B cell (primary cell): Measurements from ENCODE around the gene RPL23. TPM values are rescaled to one million over a fixed set of nuclear protein-coding genes. Genes with fewer than 3 reads are reported as not detected.

ENCODE experiments used
- ATAC-seq: fragments of 200-7000 bp; cut with Tn5 transposase; one replicate; pipeline ENCODE4 v1.10.0; 2021; ENCODE audit warnings: low read depth, mild to moderate bottlenecking, moderate number of reproducible peaks, moderate library complexity
- CTCF ChIA-PET: fragments of 350-600 bp; sonication (Branson Sonifier 250); formaldehyde crosslinking; loops from one replicate; lab custom pipeline; 2021; ENCODE audit warnings: antibody characterized with exemption, inconsistent platforms; lab: Charles Lee
- POLR2A ChIA-PET: fragments of 350-600 bp; sonication (Branson Sonifier 250); formaldehyde crosslinking; loops from one replicate; lab custom pipeline; 2021; ENCODE audit warnings: antibody characterized with exemption; lab: Charles Lee
- DNase-seq: peaks from one replicate; pipeline ENCODE4 v3.0.0; 2013
- H2AFZ ChIP-seq: 2 replicates; pipeline ENCODE4 v1.6.1; 2012; ENCODE audit warnings: mild to moderate bottlenecking, low read depth, low read length; ENCODE audit not compliant: insufficient read depth, poor library complexity, severe bottlenecking
- H3K27ac ChIP-seq, 2 donors: 1 replicate in 1 of 2; 2 replicates in 1 of 2; pipeline ENCODE4 v1.5.1; 2012 to 2013; ENCODE audit warnings: low read length in 2 of 2, mild to moderate bottlenecking in 2 of 2, moderate library complexity in 1 of 2
- H3K27me3 ChIP-seq, 4 experiments: fragments of 200-600 bp in 1 of 4; sonication (generic) in 1 of 4; replicated peaks in 1 of 4; 1 replicate in 2 of 4; 2 replicates in 2 of 4; pipeline versions ENCODE4 v1.6.1 to v1.7.0; 2013 to 2016; ENCODE audit warnings: low read length in 3 of 4, mild to moderate bottlenecking in 2 of 4, mixed read lengths in 1 of 4, moderate library complexity in 1 of 4; ENCODE audit not compliant: insufficient read depth in 4 of 4, control insufficient read depth in 3 of 4; ENCODE audit errors: control extremely low read depth in 1 of 4
- H3K36me3 ChIP-seq, 2 experiments: replicated peaks in 1 of 2; 1 replicate in 1 of 2; 2 replicates in 1 of 2; pipeline versions ENCODE4 v1.6.1 to v1.7.1; 2013; ENCODE audit warnings: low read length in 1 of 2; ENCODE audit not compliant: insufficient read depth in 2 of 2, control insufficient read depth in 1 of 2; ENCODE audit errors: control extremely low read depth in 1 of 2, extremely low read depth in 1 of 2
- H3K4me1 ChIP-seq, 2 donors: fragments of 200-600 bp in 1 of 2; sonication (generic) in 1 of 2; 1 replicate in 1 of 2; 2 replicates in 1 of 2; pipeline versions ENCODE4 v1.5.1 to v1.6.1; 2013 to 2017; ENCODE audit warnings: low read length in 2 of 2; ENCODE audit not compliant: control insufficient read depth in 2 of 2, insufficient read depth in 2 of 2
- H3K4me2 ChIP-seq: replicated peaks from 2 replicates; pipeline ENCODE3; 2012; ENCODE audit warnings: mild to moderate bottlenecking, low read depth, low read length; ENCODE audit not compliant: poor library complexity, severe bottlenecking
- H3K4me3 ChIP-seq, 5 experiments: fragments of 200-600 bp in 1 of 5; sonication (generic) in 1 of 5; 1 replicate in 3 of 5; 2 replicates in 2 of 5; pipeline versions ENCODE4 v1.5.1 to v1.7.0; 2011 to 2016; ENCODE audit warnings: low read length in 4 of 5, mild to moderate bottlenecking in 4 of 5, low read depth in 2 of 5, control low read depth in 1 of 5, moderate library complexity in 1 of 5; ENCODE audit not compliant: insufficient read depth in 1 of 5; ENCODE audit errors: control extremely low read depth in 1 of 5, extremely low read depth in 1 of 5
- H3K79me2 ChIP-seq: fragments of 200-600 bp; sonication (generic); one replicate; pipeline ENCODE4 v1.6.0; 2016; ENCODE audit warnings: low read length; ENCODE audit not compliant: control insufficient read depth, insufficient read depth
- H3K9ac ChIP-seq: fragments of 200-600 bp; sonication (generic); 2 replicates; pipeline ENCODE4 v1.6.1; 2017; ENCODE audit warnings: mild to moderate bottlenecking, low read length, moderate library complexity
- H3K9me3 ChIP-seq, 3 donors: one replicate each; pipeline versions ENCODE4 v1.6.1 to v1.7.1; 2013; ENCODE audit warnings: low read length in 2 of 3; ENCODE audit not compliant: control insufficient read depth in 2 of 3, insufficient read depth in 1 of 3; ENCODE audit errors: control extremely low read depth in 1 of 3
- H4K20me1 ChIP-seq: 2 replicates; pipeline ENCODE4 v1.6.0; 2012; ENCODE audit warnings: mild to moderate bottlenecking, low read length; ENCODE audit not compliant: insufficient read depth, control insufficient read depth, poor library complexity, severe bottlenecking
- H3K27ac Mint-ChIP-seq: one replicate; pipeline ENCODE4 v1.8.0; 2021; ENCODE audit warnings: mixed read lengths
- H3K27me3 Mint-ChIP-seq: one replicate; pipeline ENCODE4 v1.8.0; 2021; ENCODE audit warnings: mixed read lengths
- H3K4me1 Mint-ChIP-seq: one replicate; pipeline ENCODE4 v1.8.0; 2021; ENCODE audit warnings: mixed read lengths
- H3K4me3 Mint-ChIP-seq: one replicate; pipeline ENCODE4 v1.8.0; 2021; ENCODE audit warnings: mixed read lengths
- H3K9me3 Mint-ChIP-seq: one replicate; pipeline ENCODE4 v1.8.0; 2022; ENCODE audit warnings: mixed read lengths; ENCODE audit not compliant: insufficient read depth
- CTCF ChIP-seq: fragments of 200-600 bp; IDR thresholded peaks from one replicate; pipeline ENCODE4 v1.8.0; 2022; ENCODE audit warnings: antibody characterized with exemption, mild to moderate bottlenecking
- EZH2 ChIP-seq: IDR thresholded peaks from 2 replicates; pipeline ENCODE4 v1.6.1; 2012; ENCODE audit warnings: borderline replicate concordance, low read depth, mild to moderate bottlenecking, moderate library complexity, low read length; ENCODE audit not compliant: insufficient read depth, poor library complexity, severe bottlenecking
- WGBS: methylation state at CpG from one replicate; pipeline ENCODE4 v1.1.5; 2013; ENCODE audit warnings: missing lambda C conversion rate; ENCODE audit not compliant: insufficient coverage; 5-methylcytosine and 5-hydroxymethylcytosine counted together
- intact Hi-C: fragments of 100-400 bp; cut with micrococcal nuclease; formaldehyde crosslinking; loops from one replicate; pipeline ENCODE4 v1.10.0; 2022
- polyA plus RNA-seq: library from polyadenylated mRNA; depleted of rRNA; stranded (reverse); fragments of >200 nt; gene quantifications from 2 replicates; pipeline ENCODE4 v1.2.3, GENCODE V29; 2012
- total RNA-seq, 2 donors: library from RNA; stranded (reverse); fragments of 120-200 nt in 1 of 2; gene quantifications; 1 replicate in 1 of 2; 2 replicates in 1 of 2; pipeline versions ENCODE4 v1.2.3 to v1.2.4, GENCODE V29; 2013 to 2022

RPL23 gene
- total and polyA plus RNA-seq, 2 donors (not counting 1 experiment from before 2014, with no cell fraction given) = 1,753 to 2,282 TPM

DNA sequence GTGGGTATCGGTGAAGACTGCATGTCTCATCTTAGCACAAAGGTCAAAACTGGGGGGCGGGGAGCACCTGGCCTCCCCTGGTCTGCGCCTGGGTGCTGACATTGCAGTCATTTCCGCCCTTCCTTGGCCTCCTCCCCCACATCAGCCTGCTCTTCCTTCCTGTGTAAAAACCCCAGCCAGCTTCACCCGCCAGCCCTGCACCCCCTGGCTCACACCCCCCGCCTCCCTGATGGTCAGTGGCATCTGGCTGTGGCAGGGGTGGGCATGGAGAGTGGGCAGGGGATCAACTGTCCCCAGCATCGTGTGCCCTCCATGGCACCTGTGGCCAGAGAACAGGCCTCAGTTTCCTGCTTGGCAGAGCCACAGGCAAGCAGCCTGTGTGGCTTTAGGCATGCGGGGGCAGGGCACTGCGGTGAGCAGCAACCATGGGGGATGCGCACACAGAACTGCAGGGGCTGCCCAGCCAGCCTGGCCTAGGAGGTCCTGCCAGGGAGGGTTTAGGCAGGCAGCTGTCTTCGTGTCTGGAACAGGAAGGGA lies 45.4 kb upstream of the RPL23 start:
- H3K4me1 Mint-ChIP-seq = peaks cover 30% of the 10 kb centered on the region
- TF ChIP-seq EZH2 (no peak), CTCF (no peak)
- no peaks in the 10 kb centered on the region for H3K27me3 ChIP-seq
- H3K79me2 ChIP-seq = peaks cover 98% of the 10 kb centered on the region
- 0% methylated on average over 10 of the region's 11 CpGs for WGBS
- H3K4me1 ChIP-seq = peaks cover 29 to 45% of the 10 kb centered on the region in 2 donors
- H3K27ac ChIP-seq = peak overlapping the region; percentile 90 to 96
- H4K20me1 ChIP-seq = peaks cover 7% of the 10 kb centered on the region
- peak; percentile 85 for DNase-seq
- peak overlapping the region; percentile 89 for H3K4me2 ChIP-seq
- H3K27me3 Mint-ChIP-seq = no peaks in the 10 kb centered on the region
- peak overlapping the region; percentile 91 for H3K4me3 Mint-ChIP-seq
- POLR2A ChIA-PET = interaction anchor here (0.6 to 3.9 kb wide), 6 partner anchors 14 to 301 kb away, joined by 3 to 27 read pairs (median 6); partner anchors contain the start of genes CWC25 and LASP1
- H3K9me3 Mint-ChIP-seq = no peaks in the 10 kb centered on the region
- peak overlapping the region; percentile 23 to 55 (median 36) for H3K4me3 ChIP-seq
- CTCF ChIA-PET = interaction anchor here (0.7 to 2.7 kb wide), 8 partner anchors 11 to 310 kb away, joined by 3 to 11 read pairs (median 5); partner anchors contain the start of genes LASP1 and RPL23
- peak overlapping the region; percentile 99 for H3K27ac Mint-ChIP-seq
- H2AFZ ChIP-seq = peak overlapping the region; percentile 77
- peak overlapping the region; percentile 57 for H3K9ac ChIP-seq
- intact Hi-C loops = loop anchor here (1.0 to 2.0 kb wide), 4 partner anchors 30 to 147 kb away; partner anchors contain the start of genes CWC25, FBXO47 and PSMB3
- peaks cover 0 to 5% (median 0%) of the 10 kb centered on the region in 3 donors for H3K9me3 ChIP-seq
- peak; percentile 92 for ATAC-seq
- H3K36me3 ChIP-seq = peaks cover 5 to 68% of the 10 kb centered on the region in 2 experiments

DNA sequence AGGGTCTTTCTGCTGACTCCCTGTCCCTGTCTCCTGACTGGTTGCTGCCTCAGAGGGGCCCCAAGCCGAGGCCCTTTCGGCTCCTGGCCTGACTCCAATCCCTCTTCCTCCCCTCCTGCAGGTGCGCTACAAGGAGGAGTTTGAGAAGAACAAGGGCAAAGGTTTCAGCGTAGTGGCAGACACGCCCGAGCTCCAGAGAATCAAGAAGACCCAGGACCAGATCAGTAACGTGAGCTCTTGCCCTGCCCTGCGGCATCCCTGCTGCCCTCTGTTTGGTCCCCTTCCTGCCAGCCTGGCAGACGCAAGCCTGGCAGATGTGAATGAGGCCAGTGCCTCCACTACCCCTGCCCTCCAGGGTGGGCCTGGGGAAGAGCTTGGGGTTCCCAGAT lies 44.8 kb upstream of the RPL23 start:
- Histone ChIP-seq H4K20me1 (peaks cover 8% of the 10 kb centered on the region), H3K27me3 (no peaks in the 10 kb centered on the region), H3K27ac (peak overlapping the region; percentile 90 to 96), H3K4me1 (peaks cover 29 to 48% of the 10 kb centered on the region in 2 donors), H3K9me3 (peaks cover 0 to 5% (median 0%) of the 10 kb centered on the region in 3 donors), H3K36me3 (peaks cover 2 to 67% of the 10 kb centered on the region in 2 experiments), H2AFZ (peak overlapping the region; percentile 77), H3K4me2 (peak overlapping the region; percentile 89), H3K9ac (peak overlapping the region; percentile 57), H3K4me3 (peak overlapping the region in 3 of 5 experiments; percentile 36 to 55 (median 48)), H3K79me2 (peaks cover 98% of the 10 kb centered on the region)
- no peak for DNase-seq
- peak overlapping the region; percentile 99 for H3K27ac Mint-ChIP-seq
- intact Hi-C loops = loop anchor here (1.0 to 2.0 kb wide), 4 partner anchors 29 to 146 kb away; partner anchors contain the start of genes CWC25, FBXO47 and PSMB3
- H3K4me3 Mint-ChIP-seq = peak overlapping the region; percentile 91
- H3K4me1 Mint-ChIP-seq = peaks cover 30% of the 10 kb centered on the region
- H3K27me3 Mint-ChIP-seq = no peaks in the 10 kb centered on the region
- H3K9me3 Mint-ChIP-seq = no peaks in the 10 kb centered on the region
- ChIA-PET POLR2A (interaction anchor here (0.6 to 3.9 kb wide), 6 partner anchors 14 to 301 kb away, joined by 3 to 27 read pairs (median 6); partner anchors contain the start of genes CWC25 and LASP1), CTCF (interaction anchor here (1.0 to 2.7 kb wide), 6 partner anchors 27 to 276 kb away, joined by 4 to 11 read pairs (median 6); partner anchors contain the start of genes LASP1 and RPL23)
- peak; percentile 19 for ATAC-seq
- WGBS = 12% methylated on average over 9 of the region's 9 CpGs
- no peak for TF ChIP-seq CTCF
- TF ChIP-seq EZH2 = no peak
